Hepatocyte (in vitro differentiated cells): Measurements from ENCODE around the gene OR52B6. TPM values are rescaled to one million over a fixed set of nuclear protein-coding genes. Genes with fewer than 3 reads are reported as not detected.

Source experiments
- DNase-seq: peaks from one replicate; pipeline ENCODE4 v3.0.0-alpha.2; 2016; ENCODE audit warnings: low spot score
- H2AFZ ChIP-seq: fragments of 200-600 bp; sonication (generic); 2 replicates; pipeline ENCODE4 v1.6.0; 2016; ENCODE audit warnings: antibody characterized with exemption, mild to moderate bottlenecking
- H3K27ac ChIP-seq: fragments of 200-600 bp; sonication (generic); 2 replicates; pipeline ENCODE4 v1.5.1; 2016; ENCODE audit warnings: mild to moderate bottlenecking
- H3K27me3 ChIP-seq: fragments of 200-600 bp; sonication (generic); 2 replicates; pipeline ENCODE4 v1.6.1; 2016
- H3K36me3 ChIP-seq: fragments of 200-600 bp; sonication (generic); replicated peaks from 2 replicates; pipeline ENCODE4 v1.5.1; 2016; ENCODE audit warnings: low read depth; ENCODE audit not compliant: insufficient read depth
- H3K4me1 ChIP-seq: fragments of 200-600 bp; sonication (generic); 2 replicates; pipeline ENCODE4 v1.5.1; 2016; ENCODE audit warnings: mild to moderate bottlenecking, moderate library complexity; ENCODE audit not compliant: insufficient read depth
- H3K4me2 ChIP-seq: fragments of 200-600 bp; sonication (generic); 2 replicates; pipeline ENCODE4 v1.6.0; 2016
- H3K4me3 ChIP-seq: fragments of 200-600 bp; sonication (generic); 2 replicates; pipeline ENCODE4 v1.5.1; 2016; ENCODE audit warnings: mild to moderate bottlenecking
- H3K79me2 ChIP-seq: fragments of 200-600 bp; sonication (generic); 2 replicates; pipeline ENCODE4 v1.6.0; 2017; ENCODE audit warnings: mild to moderate bottlenecking
- H3K9me2 ChIP-seq: fragments of 200-600 bp; sonication (generic); replicated peaks from 2 replicates; pipeline ENCODE4 v1.6.0; 2017; ENCODE audit warnings: mild to moderate bottlenecking; ENCODE audit not compliant: insufficient read depth
- H3K9me3 ChIP-seq: fragments of 200-600 bp; sonication (generic); 2 replicates; pipeline ENCODE4 v1.5.1; 2016; ENCODE audit warnings: low read depth, mild to moderate bottlenecking
- H4K20me1 ChIP-seq: fragments of 200-600 bp; sonication (generic); 2 replicates; pipeline ENCODE4 v1.6.0; 2016; ENCODE audit warnings: mild to moderate bottlenecking; ENCODE audit not compliant: insufficient read depth, poor library complexity, severe bottlenecking
- EZH2 ChIP-seq: fragments of 200-600 bp; sonication (generic); IDR thresholded peaks from 2 replicates; pipeline ENCODE4 v1.6.1; 2016; ENCODE audit warnings: antibody characterized with exemption, mild to moderate bottlenecking, borderline replicate concordance
- EZH2phosphoT487 ChIP-seq: fragments of 200-600 bp; sonication (generic); IDR thresholded peaks from one replicate; pipeline ENCODE4 v1.6.1; 2018; ENCODE audit warnings: antibody characterized with exemption, mild to moderate bottlenecking, low read depth, moderate library complexity; ENCODE audit not compliant: unreplicated experiment, severe bottlenecking
- WGBS: methylation state at CpG from one replicate; pipeline ENCODE4 v1.1.6; 2016; ENCODE audit warnings: low lambda C conversion rate; ENCODE audit errors: missing lambda C conversion rate; 5-methylcytosine and 5-hydroxymethylcytosine counted together
- polyA plus RNA-seq: library from polyadenylated mRNA; unstranded; fragments of >200 nt; fragmentation: Nextera tagmentation; extraction: Ambion mirVana; gene quantifications from 2 replicates; pipeline ENCODE4 v1.2.1, GENCODE V29; 2016
- total RNA-seq: library from RNA; depleted of rRNA; stranded (reverse); fragments of >200 nt; gene quantifications from 2 replicates; pipeline ENCODE4 v1.2.3, GENCODE V29; 2014
- TF ChIP-seq, protein P1 (sequence below): fragments of 200-600 bp; sonication (generic); IDR thresholded peaks from 2 replicates; pipeline ENCODE4 v1.5.1; 2016; ENCODE audit warnings: antibody characterized with exemption, mild to moderate bottlenecking; ENCODE audit not compliant: poor library complexity

Gene OR52B6
- total and polyA plus RNA-seq, 2 experiments from 2014 or later = not detected

DNA sequence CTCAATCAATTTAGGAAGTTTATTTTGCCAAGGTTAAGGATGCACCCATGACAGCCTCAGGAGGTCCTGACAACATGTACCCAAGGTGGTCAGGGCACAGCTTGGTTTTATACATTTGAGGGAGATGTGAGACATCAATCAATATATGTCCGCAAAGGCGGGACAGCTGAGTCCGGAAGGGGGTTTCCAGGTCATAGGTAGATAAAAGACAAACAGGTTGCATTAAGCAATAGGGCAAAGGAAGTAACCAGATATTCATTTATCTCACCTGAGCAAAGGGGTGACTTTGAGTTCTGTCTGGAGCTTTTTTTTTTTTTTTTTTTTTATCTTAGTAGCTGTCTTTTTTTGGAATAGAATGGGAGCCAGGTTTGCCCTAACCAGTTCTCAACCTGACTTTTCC lies 42.1 kb downstream of the OR52B6 start:
- 71% methylated on average over 3 of the region's 3 CpGs for WGBS
- H2AFZ ChIP-seq = no peak overlapping the region
- no peaks in the 10 kb centered on the region for H3K36me3 ChIP-seq
- TF ChIP-seq, protein P1, sequence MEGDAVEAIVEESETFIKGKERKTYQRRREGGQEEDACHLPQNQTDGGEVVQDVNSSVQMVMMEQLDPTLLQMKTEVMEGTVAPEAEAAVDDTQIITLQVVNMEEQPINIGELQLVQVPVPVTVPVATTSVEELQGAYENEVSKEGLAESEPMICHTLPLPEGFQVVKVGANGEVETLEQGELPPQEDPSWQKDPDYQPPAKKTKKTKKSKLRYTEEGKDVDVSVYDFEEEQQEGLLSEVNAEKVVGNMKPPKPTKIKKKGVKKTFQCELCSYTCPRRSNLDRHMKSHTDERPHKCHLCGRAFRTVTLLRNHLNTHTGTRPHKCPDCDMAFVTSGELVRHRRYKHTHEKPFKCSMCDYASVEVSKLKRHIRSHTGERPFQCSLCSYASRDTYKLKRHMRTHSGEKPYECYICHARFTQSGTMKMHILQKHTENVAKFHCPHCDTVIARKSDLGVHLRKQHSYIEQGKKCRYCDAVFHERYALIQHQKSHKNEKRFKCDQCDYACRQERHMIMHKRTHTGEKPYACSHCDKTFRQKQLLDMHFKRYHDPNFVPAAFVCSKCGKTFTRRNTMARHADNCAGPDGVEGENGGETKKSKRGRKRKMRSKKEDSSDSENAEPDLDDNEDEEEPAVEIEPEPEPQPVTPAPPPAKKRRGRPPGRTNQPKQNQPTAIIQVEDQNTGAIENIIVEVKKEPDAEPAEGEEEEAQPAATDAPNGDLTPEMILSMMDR = no peak
- no peak for TF ChIP-seq EZH2
- no peak for TF ChIP-seq EZH2phosphoT487
- no peak overlapping the region for H3K4me3 ChIP-seq
- DNase-seq = no peak
- H3K4me1 ChIP-seq = peaks cover 37% of the 10 kb centered on the region
- no peak overlapping the region for H3K27ac ChIP-seq
- H4K20me1 ChIP-seq = no peaks in the 10 kb centered on the region
- H3K9me2 ChIP-seq = no peaks in the 10 kb centered on the region
- no peaks in the 10 kb centered on the region for H3K9me3 ChIP-seq
- no peak overlapping the region for H3K4me2 ChIP-seq
- no peaks in the 10 kb centered on the region for H3K27me3 ChIP-seq
- no peaks in the 10 kb centered on the region for H3K79me2 ChIP-seq

DNA sequence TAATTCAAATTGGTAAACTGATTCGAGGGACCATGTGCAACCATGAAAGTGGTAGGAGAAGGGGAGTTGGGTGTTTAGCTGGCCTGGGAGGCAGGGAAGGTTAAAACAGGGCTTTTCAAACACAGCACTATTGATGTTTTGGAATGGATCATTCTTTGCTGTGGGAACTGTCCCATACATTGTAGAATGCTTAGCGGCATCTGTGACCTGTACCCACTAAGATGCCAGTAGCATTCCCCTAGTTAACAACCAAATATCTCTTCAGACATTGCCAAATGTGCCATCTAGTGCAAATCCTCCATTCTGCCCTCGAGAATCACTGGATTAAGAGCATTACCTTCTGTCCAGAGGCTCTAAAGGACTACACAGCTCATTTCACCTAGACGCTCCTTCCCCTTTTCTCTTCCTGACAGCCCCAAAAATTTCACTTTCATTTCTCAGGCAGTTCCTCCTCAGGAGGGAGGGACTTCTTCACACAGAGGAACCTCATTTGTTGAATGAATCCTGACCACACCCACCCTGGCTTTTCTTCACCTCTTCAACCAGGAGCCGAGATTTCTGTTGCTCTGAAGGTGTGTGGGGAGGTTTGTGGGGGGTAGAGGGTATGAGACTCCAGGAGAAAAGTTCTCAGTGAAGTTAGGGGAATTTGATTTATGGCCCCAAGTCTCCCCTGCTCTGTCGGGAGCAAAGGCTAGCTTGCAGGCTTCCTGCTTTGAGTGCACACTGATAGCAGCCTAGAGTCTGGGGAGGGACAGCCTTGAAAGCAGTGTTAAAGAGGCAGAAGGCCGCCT lies 44.0 kb downstream of the OR52B6 start, which contains the start of gene TRIM34:
TRIM34 (plus strand) TSS at position 513 of the 791 bp plus-strand sequence. CDS start 7,331 bp downstream, outside the sequence.
- no peaks in the 10 kb centered on the region for H3K36me3 ChIP-seq
- TF ChIP-seq EZH2phosphoT487 (no peak), EZH2 (no peak)
- TF ChIP-seq, protein P1 = no peak
- H3K27me3 ChIP-seq = no peaks in the 10 kb centered on the region
- peak within 1 kb of the TSS; percentile 64 for H2AFZ ChIP-seq
- 44% methylated on average over 7 of the region's 7 CpGs for WGBS
- H3K4me1 ChIP-seq = peaks cover 32% of the 10 kb centered on the region
- H3K27ac ChIP-seq = peak within 1 kb of the TSS; percentile 57
- no peaks in the 10 kb centered on the region for H3K79me2 ChIP-seq
- no peaks in the 10 kb centered on the region for H4K20me1 ChIP-seq
- H3K9me3 ChIP-seq = no peaks in the 10 kb centered on the region
- H3K4me3 ChIP-seq = peak within 1 kb of the TSS; percentile 12
- peak within 1 kb of the TSS; percentile 71 for H3K4me2 ChIP-seq
- H3K9me2 ChIP-seq = no peaks in the 10 kb centered on the region
- DNase-seq = peak; percentile 76

DNA sequence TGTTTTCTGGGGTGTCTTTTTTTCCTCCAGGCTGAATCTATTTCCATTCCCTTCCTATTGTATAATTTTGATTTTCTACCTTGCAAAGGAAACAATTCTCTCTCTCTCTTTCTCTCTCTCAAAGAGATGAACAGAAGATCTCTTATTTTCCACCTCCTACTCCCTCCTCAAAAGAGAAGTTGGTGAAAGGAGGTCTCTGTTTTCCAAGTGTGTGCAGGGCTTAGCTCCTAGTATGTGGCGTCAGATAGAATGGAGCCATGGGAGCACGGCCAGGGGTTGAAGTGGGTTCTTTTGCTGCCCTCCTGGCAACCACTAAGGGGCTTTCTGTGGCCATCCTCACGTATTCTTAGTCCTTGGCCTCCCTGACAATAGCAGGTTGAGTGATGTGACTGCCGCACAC lies 44.6 kb downstream of the OR52B6 start:
- Histone ChIP-seq H3K9me2 (no peaks in the 10 kb centered on the region), H3K4me3 (peak overlapping the region; percentile 12), H4K20me1 (no peaks in the 10 kb centered on the region), H3K4me2 (peak overlapping the region; percentile 71), H3K27ac (peak overlapping the region; percentile 57), H2AFZ (peak overlapping the region; percentile 64), H3K79me2 (no peaks in the 10 kb centered on the region), H3K4me1 (peaks cover 30% of the 10 kb centered on the region), H3K27me3 (no peaks in the 10 kb centered on the region), H3K36me3 (no peaks in the 10 kb centered on the region), H3K9me3 (no peaks in the 10 kb centered on the region)
- 46% methylated on average over 4 of the region's 4 CpGs for WGBS
- TF ChIP-seq, protein P1 = no peak
- TF ChIP-seq EZH2 (no peak), EZH2phosphoT487 (no peak)
- no peak for DNase-seq
